ENCODE data around the gene STAM. TPM values are rescaled to one million over a fixed set of nuclear protein-coding genes. Genes with fewer than 3 reads are reported as not detected.

The STAM gene
- total RNA-seq, 1 experiment from 2014 or later: 17.0 TPM

GRCh38 chr10:17749890-17750289 is 105.9 kb downstream of the STAM start:
- Mint-ChIP-seq H3K36me3 (ENCODE audit: insufficient read depth, unreplicated experiment) (no peaks in the 10 kb centered on the region), H3K4me1 (ENCODE audit: low read depth, unreplicated experiment) (no peaks in the 10 kb centered on the region), H3K9me3 (ENCODE audit: low read depth, unreplicated experiment) (no peaks in the 10 kb centered on the region), H3K27me3 (ENCODE audit: unreplicated experiment) (no peaks in the 10 kb centered on the region), H3K4me3 (ENCODE audit: low read depth, unreplicated experiment) (no peak overlapping the region), H3K27ac (ENCODE audit: unreplicated experiment) (no peak overlapping the region)
- no peak for TF ChIP-seq CTCF (IDR thresholded peaks at IDR 0.05; ENCODE audit: unreplicated experiment)
- CTCF ChIA-PET: no interaction called here
- no TSS peak for BruUV-seq (replicated peaks)
- no peak for DNase-seq
- intact Hi-C loops (cut with micrococcal nuclease; ENCODE audit: unreplicated experiment): no loop called here

- H3K27ac Mint-ChIP-seq (ENCODE audit: unreplicated experiment): no peak within 1 kb of the TSS
- no peaks in the 10 kb centered on the region for H3K27me3 Mint-ChIP-seq (ENCODE audit: unreplicated experiment)
- no TSS peak for BruUV-seq (replicated peaks)
- no peak for DNase-seq
- TF ChIP-seq CTCF (IDR thresholded peaks at IDR 0.05; ENCODE audit: unreplicated experiment): no peak
- H3K4me3 Mint-ChIP-seq (ENCODE audit: low read depth, unreplicated experiment): no peak within 1 kb of the TSS
- intact Hi-C loops (cut with micrococcal nuclease; ENCODE audit: unreplicated experiment): no loop called here
- no peaks in the 10 kb centered on the region for H3K4me1 Mint-ChIP-seq (ENCODE audit: low read depth, unreplicated experiment)
- no peaks in the 10 kb centered on the region for H3K36me3 Mint-ChIP-seq (ENCODE audit: insufficient read depth, unreplicated experiment)
- H3K9me3 Mint-ChIP-seq (ENCODE audit: low read depth, unreplicated experiment): no peaks in the 10 kb centered on the region
- CTCF ChIA-PET: no interaction called here
Measured at GRCh38 chr10:17751781-17752445, 108.0 kb downstream of the STAM start, which contains the start of gene TMEM236. Gene TMEM236 (plus strand): TSS chr10:17752201. CDS start chr10:17752296, 95 bp downstream.

GRCh38 chr10:17756557-17757217 is 112.7 kb downstream of the STAM start:
- Mint-ChIP-seq H3K36me3 (ENCODE audit: insufficient read depth, unreplicated experiment) (no peaks in the 10 kb centered on the region), H3K4me1 (ENCODE audit: low read depth, unreplicated experiment) (no peaks in the 10 kb centered on the region), H3K9me3 (ENCODE audit: low read depth, unreplicated experiment) (no peaks in the 10 kb centered on the region), H3K27me3 (ENCODE audit: unreplicated experiment) (no peaks in the 10 kb centered on the region), H3K4me3 (ENCODE audit: low read depth, unreplicated experiment) (no peak overlapping the region), H3K27ac (ENCODE audit: unreplicated experiment) (no peak overlapping the region)
- no TSS peak for BruUV-seq (replicated peaks)
- intact Hi-C loops (cut with micrococcal nuclease; ENCODE audit: unreplicated experiment): no loop called here
- no peak for TF ChIP-seq CTCF (IDR thresholded peaks at IDR 0.05; ENCODE audit: unreplicated experiment)
- peak; percentile 9 for DNase-seq
- CTCF ChIA-PET: interaction anchor here (0.7 to 1.0 kb wide), 2 partner anchors 19 to 30 kb away, joined by 4 to 6 read pairs; no protein-coding TSS in a partner anchor

GRCh38 chr10:17758200-17758599 is 114.2 kb downstream of the STAM start:
- H3K36me3 Mint-ChIP-seq (ENCODE audit: insufficient read depth, unreplicated experiment): no peaks in the 10 kb centered on the region
- TF ChIP-seq CTCF (IDR thresholded peaks at IDR 0.05; ENCODE audit: unreplicated experiment): no peak
- CTCF ChIA-PET: no interaction called here
- no TSS peak for BruUV-seq (replicated peaks)
- H3K27ac Mint-ChIP-seq (ENCODE audit: unreplicated experiment): no peak overlapping the region
- H3K4me1 Mint-ChIP-seq (ENCODE audit: low read depth, unreplicated experiment): no peaks in the 10 kb centered on the region
- intact Hi-C loops (cut with micrococcal nuclease; ENCODE audit: unreplicated experiment): no loop called here
- H3K9me3 Mint-ChIP-seq (ENCODE audit: low read depth, unreplicated experiment): no peaks in the 10 kb centered on the region
- H3K27me3 Mint-ChIP-seq (ENCODE audit: unreplicated experiment): no peaks in the 10 kb centered on the region
- DNase-seq: no peak
- H3K4me3 Mint-ChIP-seq (ENCODE audit: low read depth, unreplicated experiment): no peak overlapping the region

Measured in Calu3 (cell line).